ENCODE measurements around the gene FRMD1. TPM values are rescaled to one million over a fixed set of nuclear protein-coding genes. Genes with fewer than 3 reads are reported as not detected.

The FRMD1 gene
- total and polyA plus RNA-seq, 3 experiments from 2014 or later: not detected

GRCh38 chr6:168030218-168030746 is 48.7 kb downstream of the FRMD1 start:
- Histone ChIP-seq H3K4me3 (ENCODE audit: low read length) (no peak overlapping the region), H3K27me3 (ENCODE audit: insufficient read depth, low read length, poor library complexity, severe bottlenecking) (no peaks in the 10 kb centered on the region), H3K27ac (ENCODE audit: low read depth, low read length) (no peak overlapping the region), H3K36me3 (ENCODE audit: insufficient read depth, low read length) (no peaks in the 10 kb centered on the region), H3K4me1 (ENCODE audit: insufficient read depth, low read length) (no peaks in the 10 kb centered on the region), H3K9me3 (ENCODE audit: low read length) (no peaks in the 10 kb centered on the region)
- Mint-ChIP-seq H3K27me3 (peaks cover 21 to 29% of the 10 kb centered on the region in 2 donors), H3K4me1 (peaks cover 0 to 6% (median 0%) of the 10 kb centered on the region in 3 donors), H3K4me3 (no peak overlapping the region), H3K9me3 (peaks cover 0 to 4% (median 0%) of the 10 kb centered on the region in 5 donors), H3K27ac (no peak overlapping the region), H3K36me3 (no peaks in the 10 kb centered on the region)
- no peak for DNase-seq
- CTCF ChIA-PET: no interaction called here
- POLR2A ChIA-PET: no interaction called here

DNA sequence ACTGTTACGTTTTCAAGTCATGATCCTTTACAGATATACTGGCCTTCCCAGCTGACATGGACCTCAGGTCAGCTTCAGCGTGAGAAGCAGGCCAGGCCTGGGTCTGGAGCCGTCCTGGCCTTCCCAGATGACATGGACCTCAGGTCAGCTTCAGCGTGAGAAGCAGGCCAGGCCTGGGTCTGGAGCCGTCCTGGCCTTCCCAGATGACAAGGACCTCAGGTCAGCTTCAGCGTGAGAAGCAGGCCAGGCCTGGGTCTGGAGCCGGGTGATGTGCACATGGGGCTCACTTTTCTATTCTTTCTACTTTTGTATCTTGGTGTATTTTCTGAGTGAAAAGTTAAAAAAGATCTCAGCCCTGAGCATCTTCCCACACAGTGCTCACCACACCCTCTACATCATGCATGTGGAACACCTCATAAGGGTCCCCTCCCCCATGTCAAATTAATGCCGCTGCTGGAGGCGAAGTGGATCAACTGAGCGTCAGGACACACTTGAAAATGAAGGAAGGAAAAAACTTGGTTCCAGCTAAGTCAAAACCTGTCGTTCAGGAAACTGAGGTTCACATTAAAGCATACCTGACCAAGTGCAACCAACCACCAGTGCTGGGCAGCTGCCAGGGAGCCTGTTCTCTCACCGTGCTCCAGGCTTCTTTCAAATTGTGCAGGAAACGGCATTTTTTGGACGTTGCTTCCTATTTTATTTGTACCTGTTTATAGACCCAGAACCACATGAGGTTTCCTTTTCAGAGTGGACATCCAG is 49.4 kb downstream of the FRMD1 start:
- H3K4me1 Mint-ChIP-seq: no peaks in the 10 kb centered on the region
- no peak overlapping the region for H3K4me3 ChIP-seq (ENCODE audit: low read length)
- ChIA-PET POLR2A (no interaction called here), CTCF (no interaction called here)
- H3K4me1 ChIP-seq (ENCODE audit: insufficient read depth, low read length): no peaks in the 10 kb centered on the region
- H3K9me3 Mint-ChIP-seq: peaks cover 0 to 4% (median 0%) of the 10 kb centered on the region in 5 donors
- H3K27me3 Mint-ChIP-seq: peaks cover 21 to 23% of the 10 kb centered on the region in 2 donors
- DNase-seq: no peak
- H3K9me3 ChIP-seq (ENCODE audit: low read length): no peaks in the 10 kb centered on the region
- no peaks in the 10 kb centered on the region for H3K36me3 Mint-ChIP-seq
- no peak overlapping the region for H3K27ac ChIP-seq (ENCODE audit: low read depth, low read length)
- H3K4me3 Mint-ChIP-seq: no peak overlapping the region
- no peaks in the 10 kb centered on the region for H3K27me3 ChIP-seq (ENCODE audit: insufficient read depth, low read length, poor library complexity, severe bottlenecking)
- no peak overlapping the region for H3K27ac Mint-ChIP-seq
- no peaks in the 10 kb centered on the region for H3K36me3 ChIP-seq (ENCODE audit: insufficient read depth, low read length)

DNA sequence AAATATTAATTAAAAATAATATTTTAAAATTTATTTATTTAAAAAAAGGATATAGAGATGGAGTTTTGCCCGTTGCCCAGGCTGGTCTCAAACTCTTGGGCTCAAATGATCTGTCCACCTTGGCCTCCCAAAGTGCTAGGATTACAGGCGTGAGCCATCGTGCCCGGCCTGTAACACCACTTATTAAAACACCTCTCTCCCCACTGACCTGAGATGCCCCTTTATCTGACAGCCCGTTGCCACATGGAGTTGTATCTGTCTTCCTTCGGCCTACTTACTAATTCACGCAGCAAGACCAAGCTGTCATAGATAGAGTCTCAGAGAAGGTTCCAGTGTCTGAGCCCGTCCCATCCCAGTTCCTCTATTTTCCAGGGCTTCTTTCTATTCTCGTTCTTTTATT is 50.8 kb downstream of the FRMD1 start:
- POLR2A ChIA-PET: no interaction called here
- no peaks in the 10 kb centered on the region for H3K36me3 ChIP-seq (ENCODE audit: insufficient read depth, low read length)
- H3K9me3 ChIP-seq (ENCODE audit: low read length): no peaks in the 10 kb centered on the region
- DNase-seq: no peak
- Mint-ChIP-seq H3K4me1 (no peaks in the 10 kb centered on the region), H3K27me3 (peaks cover 14 to 18% of the 10 kb centered on the region in 2 donors), H3K4me3 (no peak overlapping the region), H3K36me3 (no peaks in the 10 kb centered on the region), H3K27ac (no peak overlapping the region), H3K9me3 (peaks cover 0 to 2% (median 0%) of the 10 kb centered on the region in 5 donors)
- H3K4me3 ChIP-seq (ENCODE audit: low read length): no peak overlapping the region
- CTCF ChIA-PET: no interaction called here
- H3K27ac ChIP-seq (ENCODE audit: low read depth, low read length): no peak overlapping the region
- H3K27me3 ChIP-seq (ENCODE audit: insufficient read depth, low read length, poor library complexity, severe bottlenecking): no peaks in the 10 kb centered on the region
- H3K4me1 ChIP-seq (ENCODE audit: insufficient read depth, low read length): no peaks in the 10 kb centered on the region

- H3K4me1 Mint-ChIP-seq: no peaks in the 10 kb centered on the region
- Histone ChIP-seq H3K36me3 (ENCODE audit: insufficient read depth, low read length) (no peaks in the 10 kb centered on the region), H3K4me1 (ENCODE audit: insufficient read depth, low read length) (no peaks in the 10 kb centered on the region), H3K9me3 (ENCODE audit: low read length) (no peaks in the 10 kb centered on the region), H3K4me3 (ENCODE audit: low read length) (no peak overlapping the region), H3K27ac (ENCODE audit: low read depth, low read length) (no peak overlapping the region), H3K27me3 (ENCODE audit: insufficient read depth, low read length, poor library complexity, severe bottlenecking) (no peaks in the 10 kb centered on the region)
- no peak overlapping the region for H3K4me3 Mint-ChIP-seq
- peaks cover 12 to 18% of the 10 kb centered on the region in 2 donors for H3K27me3 Mint-ChIP-seq
- ChIA-PET CTCF (no interaction called here), POLR2A (no interaction called here)
- DNase-seq: no peak
- no peaks in the 10 kb centered on the region for H3K36me3 Mint-ChIP-seq
- H3K27ac Mint-ChIP-seq: no peak overlapping the region
- H3K9me3 Mint-ChIP-seq: peaks cover 0 to 2% (median 0%) of the 10 kb centered on the region in 5 donors
These were observed 51.5 kb downstream of the FRMD1 start for GRCh38 chr6:168027521-168027920.

DNA sequence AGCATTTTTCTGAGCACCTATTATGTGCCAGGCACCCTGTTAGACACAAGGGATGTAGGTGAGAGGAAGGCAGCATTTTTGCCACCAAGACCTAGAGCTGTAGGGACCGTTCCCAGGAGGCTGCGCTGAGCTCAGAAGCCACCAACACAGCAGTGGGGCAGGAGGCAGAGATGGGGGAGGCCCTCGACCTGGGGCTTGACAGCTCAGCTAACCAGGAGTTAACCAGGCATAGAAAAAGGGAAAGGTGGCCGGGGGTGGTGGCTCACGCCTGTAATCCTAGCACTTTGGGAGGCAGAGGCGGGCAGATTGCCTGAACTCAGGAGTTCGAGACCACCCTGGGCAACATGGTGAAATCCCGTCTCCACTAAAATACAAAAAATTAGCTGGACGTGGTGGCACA is 52.1 kb downstream of the FRMD1 start:
- Histone ChIP-seq H3K9me3 (ENCODE audit: low read length) (no peaks in the 10 kb centered on the region), H3K36me3 (ENCODE audit: insufficient read depth, low read length) (no peaks in the 10 kb centered on the region), H3K27ac (ENCODE audit: low read depth, low read length) (no peak overlapping the region), H3K4me1 (ENCODE audit: insufficient read depth, low read length) (no peaks in the 10 kb centered on the region), H3K27me3 (ENCODE audit: insufficient read depth, low read length, poor library complexity, severe bottlenecking) (no peaks in the 10 kb centered on the region), H3K4me3 (ENCODE audit: low read length) (no peak overlapping the region)
- Mint-ChIP-seq H3K27me3 (peaks cover 12 to 15% of the 10 kb centered on the region in 2 donors), H3K36me3 (no peaks in the 10 kb centered on the region), H3K27ac (no peak overlapping the region), H3K9me3 (peaks cover 0 to 2% (median 0%) of the 10 kb centered on the region in 5 donors), H3K4me1 (no peaks in the 10 kb centered on the region), H3K4me3 (no peak overlapping the region)
- ChIA-PET CTCF (no interaction called here), POLR2A (no interaction called here)
- DNase-seq: no peak

DNA sequence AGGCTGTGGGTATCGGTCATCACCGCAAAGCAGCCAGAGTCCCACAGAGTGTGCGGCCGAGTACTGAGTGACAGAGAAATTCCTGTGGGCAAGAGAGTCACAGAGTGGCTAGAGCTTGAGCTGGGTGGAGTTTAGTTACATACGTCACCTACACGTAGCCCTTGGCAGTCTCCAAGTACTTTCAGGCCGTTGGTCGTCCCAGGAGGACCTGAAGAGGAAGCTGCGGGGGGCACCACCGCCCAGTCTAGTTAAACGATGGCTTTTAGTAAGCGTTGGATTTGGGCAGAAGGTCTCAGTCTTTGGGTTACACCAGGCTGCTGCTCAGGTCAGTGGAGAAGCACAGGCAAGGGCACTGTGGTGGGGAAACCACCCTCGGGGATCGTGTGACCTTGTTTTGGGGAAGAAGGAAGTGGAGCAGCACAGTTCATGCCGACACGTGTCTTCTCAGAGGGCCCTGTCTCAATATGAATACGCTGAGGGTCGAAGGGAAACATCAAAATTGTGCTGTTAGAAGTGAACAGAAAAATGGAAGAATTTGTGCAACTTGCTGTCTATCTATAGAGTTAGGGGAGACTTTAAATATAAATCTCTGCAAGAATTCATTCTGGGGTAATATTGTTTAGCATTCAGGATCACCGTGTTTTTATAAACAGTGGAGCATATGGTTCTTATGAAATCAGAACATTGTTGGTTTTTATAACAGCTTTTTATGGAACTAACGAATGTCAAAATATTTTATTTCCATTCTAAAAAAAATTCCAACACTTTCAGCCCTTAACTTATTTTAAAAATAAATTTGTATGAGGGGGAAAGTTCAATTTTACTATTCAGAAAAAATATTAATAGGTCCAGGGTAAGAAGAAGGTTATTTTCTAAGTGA is 52.9 kb downstream of the FRMD1 start:
- Mint-ChIP-seq H3K27me3 (peaks cover 9 to 12% of the 10 kb centered on the region in 2 donors), H3K4me3 (no peak overlapping the region), H3K27ac (no peak overlapping the region), H3K9me3 (peaks cover 0 to 2% (median 0%) of the 10 kb centered on the region in 5 donors), H3K4me1 (no peaks in the 10 kb centered on the region), H3K36me3 (no peaks in the 10 kb centered on the region)
- H3K4me3 ChIP-seq (ENCODE audit: low read length): no peak overlapping the region
- H3K27ac ChIP-seq (ENCODE audit: low read depth, low read length): no peak overlapping the region
- H3K4me1 ChIP-seq (ENCODE audit: insufficient read depth, low read length): no peaks in the 10 kb centered on the region
- H3K27me3 ChIP-seq (ENCODE audit: insufficient read depth, low read length, poor library complexity, severe bottlenecking): no peaks in the 10 kb centered on the region
- no peaks in the 10 kb centered on the region for H3K36me3 ChIP-seq (ENCODE audit: insufficient read depth, low read length)
- POLR2A ChIA-PET: no interaction called here
- CTCF ChIA-PET: no interaction called here
- no peak for DNase-seq
- H3K9me3 ChIP-seq (ENCODE audit: low read length): no peaks in the 10 kb centered on the region

DNA sequence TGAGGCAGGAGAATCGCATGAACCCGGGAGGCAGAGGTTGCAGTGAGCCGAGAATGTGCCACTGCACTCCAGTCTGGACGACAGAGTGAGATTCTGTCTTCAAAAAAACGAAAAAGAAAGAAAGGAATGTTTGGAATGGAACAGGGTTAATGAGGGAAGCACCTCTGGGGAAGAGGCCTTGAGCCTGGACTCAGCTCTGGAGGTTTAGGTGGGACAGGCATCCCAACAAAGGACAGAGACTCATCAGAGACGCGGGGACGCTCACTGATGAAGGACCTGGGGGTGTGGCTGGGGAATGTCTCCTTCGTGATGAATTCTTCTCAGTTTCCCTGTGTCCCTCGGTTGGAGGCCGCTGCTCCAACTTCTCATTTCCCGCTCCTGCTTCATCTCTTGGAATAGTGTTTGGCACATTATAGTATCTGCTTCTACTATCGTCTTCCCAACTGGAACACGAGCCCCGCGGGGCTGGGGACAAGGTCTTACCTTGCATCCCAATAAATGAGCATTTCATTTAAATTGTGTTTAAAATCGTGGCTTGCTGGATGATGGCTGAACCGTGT is 54.0 kb downstream of the FRMD1 start:
- no peak for DNase-seq
- Histone ChIP-seq H3K9me3 (ENCODE audit: low read length) (no peaks in the 10 kb centered on the region), H3K4me1 (ENCODE audit: insufficient read depth, low read length) (no peaks in the 10 kb centered on the region), H3K4me3 (ENCODE audit: low read length) (no peak overlapping the region), H3K27me3 (ENCODE audit: insufficient read depth, low read length, poor library complexity, severe bottlenecking) (no peaks in the 10 kb centered on the region), H3K36me3 (ENCODE audit: insufficient read depth, low read length) (no peaks in the 10 kb centered on the region), H3K27ac (ENCODE audit: low read depth, low read length) (no peak overlapping the region)
- Mint-ChIP-seq H3K27me3 (peaks cover 7 to 12% of the 10 kb centered on the region in 2 donors), H3K4me3 (no peak overlapping the region), H3K4me1 (no peaks in the 10 kb centered on the region), H3K27ac (no peak overlapping the region), H3K9me3 (peaks cover 0 to 3% (median 0%) of the 10 kb centered on the region in 5 donors), H3K36me3 (no peaks in the 10 kb centered on the region)
- POLR2A ChIA-PET: no interaction called here
- CTCF ChIA-PET: no interaction called here

Measured in CD8-positive, alpha-beta memory T cell (primary cell).